Measurements from ENCODE around the gene CFAP74. TPM values are rescaled to one million over a fixed set of nuclear protein-coding genes. Genes with fewer than 3 reads are reported as not detected.
"Not testable (repeated sequence)": the region's sequence is repeated elsewhere in the genome, so short reads cannot be mapped to it uniquely, and the experiment has no call there.

CFAP74 gene
- total RNA-seq, 4 donors from 2014 or later: not detected

- Histone ChIP-seq H3K36me3 (no peaks in the 10 kb centered on the region), H3K9me3 (no peaks in the 10 kb centered on the region), H3K4me3 (no peak overlapping the region), H3K27ac (no peak overlapping the region), H3K4me1 (no peaks in the 10 kb centered on the region), H3K27me3 (peaks cover 4 to 13% (median 8%) of the 10 kb centered on the region in 3 donors)
- intact Hi-C loops (cut with DNase I; ENCODE audit: low total_unique reads) (no loop called here), in situ Hi-C loops (cut with MboI; ENCODE audit: low sequenced_read_pairs in 4 of 4) (no loop called here)
- ATAC-seq (no peak), DNase-seq (no peak)
- no peak for TF ChIP-seq POLR2A (IDR thresholded peaks at IDR 0.05)
- TF ChIP-seq CTCF (IDR thresholded peaks at IDR 0.05 in 4 of 5, conservative IDR thresholded peaks at IDR 0.05 in 1 of 5): no peak
Measured at GRCh38 chr1:1937549-1938275, 65.9 kb downstream of the CFAP74 start.

- H3K4me1 ChIP-seq: no peaks in the 10 kb centered on the region
- ATAC-seq (no peak), DNase-seq (no peak)
- intact Hi-C loops (cut with DNase I; ENCODE audit: low total_unique reads) (no loop called here), in situ Hi-C loops (cut with MboI; ENCODE audit: low sequenced_read_pairs in 4 of 4) (no loop called here)
- H3K9me3 ChIP-seq: no peaks in the 10 kb centered on the region
- no peak overlapping the region for H3K27ac ChIP-seq
- TF ChIP-seq CTCF (IDR thresholded peaks at IDR 0.05 in 4 of 5, conservative IDR thresholded peaks at IDR 0.05 in 1 of 5) (no peak), POLR2A (IDR thresholded peaks at IDR 0.05) (no peak)
- no peaks in the 10 kb centered on the region for H3K36me3 ChIP-seq
- no peak overlapping the region for H3K4me3 ChIP-seq
- peaks cover 3 to 11% (median 4%) of the 10 kb centered on the region in 3 donors for H3K27me3 ChIP-seq
Measured at GRCh38 chr1:1937061-1937460, 66.5 kb downstream of the CFAP74 start.

- H3K36me3 ChIP-seq; H3K9me3 ChIP-seq; in situ Hi-C loops (cut with MboI; ENCODE audit: low sequenced_read_pairs in 4 of 4); H3K27me3 ChIP-seq; DNase-seq; H3K27ac ChIP-seq; ATAC-seq; H3K4me3 ChIP-seq; intact Hi-C loops (cut with DNase I; ENCODE audit: low total_unique reads); H3K4me1 ChIP-seq: not testable (repeated sequence)
Measured at GRCh38 chr1:1934848-1935247, 68.7 kb downstream of the CFAP74 start.

GRCh38 chr1:1929639-1930545 is 73.7 kb downstream of the CFAP74 start:
- ATAC-seq: no peak
- Histone ChIP-seq H3K4me3 (no peak overlapping the region), H3K27me3 (no peaks in the 10 kb centered on the region), H3K4me1 (no peaks in the 10 kb centered on the region), H3K27ac (no peak overlapping the region), H3K9me3 (no peaks in the 10 kb centered on the region), H3K36me3 (no peaks in the 10 kb centered on the region)
- intact Hi-C loops (cut with DNase I; ENCODE audit: low total_unique reads): no loop called here
- TF ChIP-seq POLR2A (IDR thresholded peaks at IDR 0.05): no peak
- TF ChIP-seq CTCF (IDR thresholded peaks at IDR 0.05 in 4 of 5, conservative IDR thresholded peaks at IDR 0.05 in 1 of 5): no peak
- DNase-seq: no peak
- in situ Hi-C loops (cut with MboI; ENCODE audit: low sequenced_read_pairs in 4 of 4): no loop called here

- H3K36me3 ChIP-seq: no peaks in the 10 kb centered on the region
- no peaks in the 10 kb centered on the region for H3K4me1 ChIP-seq
- no peak for DNase-seq
- no peak for ATAC-seq
- no peak overlapping the region for H3K4me3 ChIP-seq
- intact Hi-C loops (cut with DNase I; ENCODE audit: low total_unique reads) (no loop called here), in situ Hi-C loops (cut with MboI; ENCODE audit: low sequenced_read_pairs in 4 of 4) (no loop called here)
- H3K27ac ChIP-seq: no peak overlapping the region
- H3K27me3 ChIP-seq: no peaks in the 10 kb centered on the region
- H3K9me3 ChIP-seq: no peaks in the 10 kb centered on the region
- TF ChIP-seq POLR2A (IDR thresholded peaks at IDR 0.05) (no peak), CTCF (IDR thresholded peaks at IDR 0.05 in 4 of 5, conservative IDR thresholded peaks at IDR 0.05 in 1 of 5) (no peak)
Measured at GRCh38 chr1:1929102-1929638, 74.4 kb downstream of the CFAP74 start.
